GM18502 (cell line): ENCODE data around the gene ZNF770.

Experiments
- ATAC-seq: cut with Tn5 transposase; IDR thresholded peaks from one replicate; pipeline ENCODE4 v1.9.1; 2021; ENCODE audit warnings: mild to moderate bottlenecking; ENCODE audit not compliant: unreplicated experiment, poor library complexity

The ZNF770 gene, protein sequence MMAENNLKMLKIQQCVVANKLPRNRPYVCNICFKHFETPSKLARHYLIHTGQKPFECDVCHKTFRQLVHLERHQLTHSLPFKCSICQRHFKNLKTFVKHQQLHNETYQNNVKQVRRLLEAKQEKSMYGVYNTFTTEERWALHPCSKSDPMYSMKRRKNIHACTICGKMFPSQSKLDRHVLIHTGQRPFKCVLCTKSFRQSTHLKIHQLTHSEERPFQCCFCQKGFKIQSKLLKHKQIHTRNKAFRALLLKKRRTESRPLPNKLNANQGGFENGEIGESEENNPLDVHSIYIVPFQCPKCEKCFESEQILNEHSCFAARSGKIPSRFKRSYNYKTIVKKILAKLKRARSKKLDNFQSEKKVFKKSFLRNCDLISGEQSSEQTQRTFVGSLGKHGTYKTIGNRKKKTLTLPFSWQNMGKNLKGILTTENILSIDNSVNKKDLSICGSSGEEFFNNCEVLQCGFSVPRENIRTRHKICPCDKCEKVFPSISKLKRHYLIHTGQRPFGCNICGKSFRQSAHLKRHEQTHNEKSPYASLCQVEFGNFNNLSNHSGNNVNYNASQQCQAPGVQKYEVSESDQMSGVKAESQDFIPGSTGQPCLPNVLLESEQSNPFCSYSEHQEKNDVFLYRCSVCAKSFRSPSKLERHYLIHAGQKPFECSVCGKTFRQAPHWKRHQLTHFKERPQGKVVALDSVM

GRCh38 chr15:34988027-34988902 lies at the start of gene ZNF770:
TSS of gene ZNF770 (minus strand) at chr15:34988287. CDS start at chr15:34983434, 4,853 bp downstream.
- ATAC-seq = peak; percentile 79

DNA sequence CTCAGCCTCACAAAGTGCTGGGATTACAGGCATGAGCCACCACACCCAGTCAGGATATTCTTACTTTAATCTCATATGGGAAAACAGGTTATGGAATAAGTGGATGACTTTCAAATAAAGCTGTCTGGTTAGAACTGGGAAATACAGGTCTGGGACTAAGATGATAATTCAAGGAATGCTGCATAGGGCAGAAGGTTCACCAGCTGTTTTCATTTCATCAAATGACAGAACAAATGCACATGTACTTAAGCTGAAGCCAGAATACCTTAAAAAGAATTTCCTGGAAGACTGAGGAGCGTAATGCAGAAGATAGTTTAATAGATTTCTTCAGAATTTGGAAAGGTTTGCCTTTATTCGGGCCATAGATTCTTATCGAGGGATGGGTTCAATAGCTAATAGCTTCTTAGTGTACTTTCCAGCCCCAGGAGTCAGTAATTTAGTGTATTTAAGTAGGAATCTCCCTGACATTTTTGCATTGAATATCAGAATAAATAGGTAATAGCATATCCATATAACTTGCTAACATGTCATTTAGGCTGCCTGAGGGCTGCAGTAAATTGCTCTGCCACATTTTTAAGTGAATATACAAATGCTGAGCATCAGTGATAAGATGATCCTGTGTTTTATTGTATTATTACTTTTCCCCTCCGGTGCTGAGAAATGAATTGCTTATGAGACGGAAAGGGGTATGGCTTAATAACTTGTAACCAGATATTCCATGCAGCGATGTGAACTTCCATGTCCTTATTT lies 40.3 kb upstream of the ZNF770 start:
- no peak for ATAC-seq

DNA sequence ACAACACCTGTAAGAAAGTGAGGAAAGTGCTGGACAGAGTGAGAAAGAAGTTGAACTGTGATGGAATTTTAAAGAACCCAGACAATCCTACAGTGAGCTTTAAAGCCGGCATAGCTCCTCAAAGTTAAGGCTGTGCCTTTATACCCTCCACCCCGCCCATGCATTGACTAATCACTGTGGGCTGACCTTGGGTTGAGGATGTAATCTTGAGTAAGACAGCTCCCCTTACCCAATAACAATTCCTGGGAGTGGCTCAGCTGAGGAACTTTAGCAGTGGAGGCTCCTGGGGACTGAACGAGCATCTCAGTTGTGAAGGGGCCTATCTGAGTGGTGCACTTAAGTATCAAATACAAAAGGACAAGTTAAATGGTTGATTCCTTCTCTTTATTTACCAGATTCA lies 35.7 kb upstream of the ZNF770 start:
- ATAC-seq = no peak

- ATAC-seq = no peak
Observed at GRCh38 chr15:35020974-35021373, 32.9 kb upstream of the ZNF770 start.

DNA sequence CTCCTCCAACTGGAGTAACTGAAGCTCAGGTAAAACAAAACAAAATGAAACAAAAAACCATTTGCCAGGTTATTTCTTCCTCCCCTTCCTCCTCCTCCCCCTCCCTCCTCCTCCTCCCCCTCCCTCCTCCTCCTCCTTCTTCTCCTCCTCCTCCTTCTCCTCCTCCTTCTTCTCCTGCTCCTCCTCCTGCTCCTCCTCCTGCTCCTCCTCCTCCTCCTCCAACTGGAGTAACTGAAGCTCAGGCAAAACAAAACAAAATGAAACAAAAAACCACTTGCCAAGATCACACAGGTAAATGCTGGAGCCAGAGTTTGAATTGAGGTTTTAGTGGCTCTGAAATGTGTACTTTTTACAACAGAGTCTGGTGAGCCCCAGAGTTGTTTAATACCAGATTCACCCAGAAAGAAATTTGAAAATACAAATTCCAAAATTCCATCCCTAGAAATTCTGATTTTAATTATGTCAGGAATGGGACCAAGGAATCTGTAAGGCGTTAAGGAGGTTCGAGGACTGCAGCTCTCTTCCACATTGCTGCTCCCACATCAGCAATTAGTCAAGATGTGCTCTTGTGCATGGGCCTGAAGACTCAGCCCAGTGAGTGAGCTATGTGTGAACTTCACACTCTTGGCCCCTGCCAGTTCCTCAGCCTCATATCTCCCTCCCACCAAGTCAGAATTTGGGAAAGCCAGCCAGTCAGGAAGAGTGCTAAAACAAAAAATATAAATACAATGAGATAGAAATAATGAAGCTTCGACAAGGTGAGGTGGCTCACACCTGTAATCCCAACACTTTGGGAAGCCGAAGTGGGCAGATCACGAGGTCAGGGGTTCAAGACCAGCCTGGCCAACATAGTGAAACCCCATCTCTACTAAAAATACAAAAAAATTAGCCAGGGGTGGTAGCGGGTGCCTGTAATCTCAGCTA lies 31.6 kb upstream of the ZNF770 start:
- ATAC-seq = no peak

DNA sequence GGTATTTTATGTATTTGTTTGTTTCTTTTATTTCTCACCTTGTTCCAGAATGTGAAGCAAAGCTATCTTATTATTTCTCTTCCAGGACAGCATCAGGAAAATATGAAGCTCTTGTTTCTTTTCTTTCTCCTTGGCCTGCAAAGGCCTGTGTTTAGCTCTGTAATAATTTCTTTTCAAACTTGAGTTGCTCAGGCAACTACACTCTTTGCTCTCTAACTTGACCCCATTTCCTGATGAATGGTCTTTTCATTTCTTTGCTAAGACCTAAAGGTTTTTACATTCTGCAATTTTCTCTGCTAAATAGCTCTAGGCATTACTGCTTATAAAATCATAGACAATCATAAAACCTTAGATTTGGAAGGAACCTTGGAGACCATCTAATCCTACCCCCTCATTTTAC lies 26.2 kb upstream of the ZNF770 start:
- no peak for ATAC-seq

DNA sequence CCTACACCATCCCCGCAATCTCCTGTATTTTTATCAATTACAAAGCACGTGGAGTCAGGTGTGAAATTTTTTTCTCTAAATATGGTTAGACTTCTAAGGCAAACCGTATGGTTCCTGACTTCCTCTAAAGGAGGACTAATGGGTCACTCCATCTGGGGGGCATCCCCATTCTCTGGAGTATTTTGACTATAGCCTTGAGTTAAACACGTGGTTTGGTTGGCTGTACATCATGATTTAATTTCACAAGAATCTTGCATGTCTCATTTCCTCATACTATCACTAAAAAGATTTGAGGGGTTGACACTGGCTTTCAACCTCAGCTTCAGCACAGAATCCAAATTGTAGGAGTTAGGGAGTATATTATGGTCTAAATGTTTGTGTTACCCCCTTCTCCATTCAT lies 25.3 kb upstream of the ZNF770 start:
- no peak for ATAC-seq

GRCh38 chr15:35007397-35007796 lies 19.3 kb upstream of the ZNF770 start:
- no peak for ATAC-seq

- no peak for ATAC-seq
Observed at GRCh38 chr15:35005933-35006332, 17.8 kb upstream of the ZNF770 start.

DNA sequence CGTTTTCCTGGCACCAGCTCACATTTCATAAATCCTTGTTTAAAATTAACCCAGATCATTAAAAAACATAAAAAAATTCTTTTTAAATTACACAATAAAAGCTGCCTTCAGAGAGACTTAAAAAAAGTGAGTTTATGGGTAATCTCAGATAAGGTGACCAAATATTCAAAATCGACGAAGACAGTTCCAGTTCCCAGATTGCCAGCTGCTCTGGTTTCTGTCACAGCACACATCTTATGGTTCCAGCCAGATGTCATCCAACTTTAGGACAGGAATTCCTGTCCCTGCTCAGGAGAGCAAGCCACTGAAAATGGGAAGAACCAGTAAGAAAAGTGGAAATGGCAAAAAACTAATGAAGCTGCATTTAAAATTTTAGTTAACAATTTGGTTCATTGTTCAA lies 15.8 kb upstream of the ZNF770 start:
- no peak for ATAC-seq

DNA sequence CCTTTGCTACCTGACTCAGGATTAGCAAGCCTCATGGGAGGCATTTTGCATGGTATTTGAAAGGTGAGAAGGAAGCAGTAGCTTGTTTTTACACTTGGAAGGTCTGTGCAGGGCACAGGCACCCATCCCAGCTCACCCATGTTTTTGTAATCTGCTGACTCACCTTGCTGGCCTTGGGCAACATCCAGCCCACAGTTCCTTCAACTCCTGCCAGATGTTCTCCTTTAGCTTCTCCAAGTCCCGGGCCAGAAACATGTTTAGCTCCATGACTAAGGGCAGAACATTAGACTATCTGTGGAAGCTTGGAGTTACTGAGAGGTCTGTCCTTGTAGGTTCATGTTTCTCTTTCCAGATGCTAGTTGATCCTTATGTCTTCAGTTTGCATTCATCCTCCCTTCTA lies 12.4 kb upstream of the ZNF770 start:
- ATAC-seq = no peak

DNA sequence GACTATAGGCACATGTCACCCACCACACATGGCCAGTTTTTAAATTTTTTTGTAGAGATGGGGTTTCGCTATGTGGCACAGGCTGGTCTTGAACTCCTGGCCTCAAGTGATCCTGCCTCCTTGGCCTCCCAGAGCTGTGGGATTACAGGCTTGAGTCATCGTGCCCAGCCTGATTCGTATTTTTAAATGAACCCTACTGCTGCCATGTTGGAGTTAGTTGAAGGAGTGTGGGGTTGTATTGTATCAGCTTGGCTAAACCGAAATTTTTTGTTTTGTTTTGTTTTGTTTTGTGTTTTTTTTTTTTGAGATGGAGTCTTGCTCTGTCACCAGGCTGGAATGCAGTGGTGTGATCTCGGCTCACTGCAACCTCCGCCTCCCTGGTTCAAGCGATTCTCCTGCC lies 11.8 kb upstream of the ZNF770 start:
- ATAC-seq = no peak

DNA sequence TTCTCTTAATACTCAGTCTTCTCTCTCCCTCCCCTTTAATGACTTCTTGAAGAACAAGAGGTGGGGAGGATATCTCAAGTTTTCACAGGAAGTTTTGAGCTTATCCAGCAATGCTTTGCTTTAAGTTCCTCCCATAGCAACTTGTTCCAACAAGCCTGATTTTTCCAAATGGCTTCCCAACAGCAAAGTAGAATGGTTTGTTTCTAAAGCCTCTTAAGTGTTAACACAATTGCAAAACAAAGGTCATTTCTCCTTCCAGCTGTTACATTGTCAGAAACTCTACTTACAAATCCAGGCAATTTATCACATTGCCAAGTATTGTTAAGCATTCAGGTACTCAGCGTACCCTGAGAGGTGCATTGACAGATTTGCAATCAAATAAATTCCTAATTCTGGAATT lies 6.8 kb upstream of the ZNF770 start:
- ATAC-seq = no peak

DNA sequence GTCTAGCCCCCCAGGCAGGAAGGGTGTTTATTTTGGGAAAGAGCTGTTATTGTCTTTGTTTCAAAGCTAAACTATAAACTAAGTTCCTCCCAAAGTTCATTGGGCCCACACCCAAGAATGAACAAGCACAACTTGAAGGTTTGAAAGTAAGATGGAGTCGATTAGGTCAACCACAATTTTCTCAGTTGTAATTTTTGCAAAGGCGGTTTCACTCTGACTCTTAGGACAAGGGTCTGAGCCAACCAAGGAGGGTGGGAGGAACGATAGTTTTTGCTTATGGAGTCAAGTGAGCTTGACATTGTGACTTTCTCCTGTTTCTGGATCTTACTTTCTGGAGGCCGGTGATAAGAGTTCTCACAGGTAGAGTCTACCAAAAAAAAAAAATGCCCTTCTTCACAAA lies 5.8 kb upstream of the ZNF770 start:
- peak; percentile 94 for ATAC-seq

GRCh38 chr15:34993412-34993811 lies 5.3 kb upstream of the ZNF770 start:
- ATAC-seq = peak; percentile 47

- peak; percentile 2 for ATAC-seq
Observed at GRCh38 chr15:34987609-34988026, 469 bp downstream of the ZNF770 start.

DNA sequence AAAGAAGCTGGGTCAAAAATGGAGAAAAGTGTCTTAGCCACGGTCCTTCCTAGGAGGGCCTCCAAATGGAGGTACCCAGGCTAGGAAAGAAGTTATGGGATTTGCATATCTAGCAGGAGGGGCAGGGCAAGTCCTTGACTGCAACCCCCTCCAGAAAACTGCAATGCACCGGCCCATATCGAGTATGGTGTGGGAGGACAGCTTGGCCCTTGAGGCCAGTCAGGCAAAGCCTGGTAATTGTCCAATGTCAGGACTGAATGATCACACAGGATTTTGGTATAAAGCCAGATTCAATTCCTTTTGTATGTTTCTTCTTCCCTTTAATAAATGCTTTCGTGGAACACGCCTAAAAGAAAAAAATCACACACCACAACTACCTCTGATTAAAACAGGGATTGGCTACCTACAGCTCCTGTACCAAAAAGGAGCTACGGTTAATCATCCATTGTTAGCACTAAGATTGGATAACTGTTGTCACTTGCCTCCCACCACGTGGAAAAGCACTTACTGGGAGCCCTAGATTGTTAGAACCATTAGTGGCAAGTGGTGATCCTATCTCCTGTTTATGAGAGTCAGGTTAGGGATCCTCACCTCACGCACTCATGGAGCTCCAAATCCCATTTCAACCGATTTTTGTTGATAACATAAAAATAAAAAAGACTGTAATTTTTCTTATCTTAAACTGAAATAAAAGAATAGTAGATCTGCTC lies 1.2 kb downstream of the ZNF770 start:
- ATAC-seq = no peak

GRCh38 chr15:34986326-34986725 lies 1.8 kb downstream of the ZNF770 start:
- no peak for ATAC-seq
